Right forelimb (tissue), 1 donor: ENCODE data around the gene SRGAP2C.
"Not testable (repeated sequence)": the region's sequence is repeated elsewhere in the genome, so short reads cannot be mapped to it uniquely, and the experiment has no call there.

Experiments
- DNase-seq: peaks from one replicate; pipeline ENCODE4 v3.0.0-alpha.2; 2018

Gene SRGAP2C

DNA sequence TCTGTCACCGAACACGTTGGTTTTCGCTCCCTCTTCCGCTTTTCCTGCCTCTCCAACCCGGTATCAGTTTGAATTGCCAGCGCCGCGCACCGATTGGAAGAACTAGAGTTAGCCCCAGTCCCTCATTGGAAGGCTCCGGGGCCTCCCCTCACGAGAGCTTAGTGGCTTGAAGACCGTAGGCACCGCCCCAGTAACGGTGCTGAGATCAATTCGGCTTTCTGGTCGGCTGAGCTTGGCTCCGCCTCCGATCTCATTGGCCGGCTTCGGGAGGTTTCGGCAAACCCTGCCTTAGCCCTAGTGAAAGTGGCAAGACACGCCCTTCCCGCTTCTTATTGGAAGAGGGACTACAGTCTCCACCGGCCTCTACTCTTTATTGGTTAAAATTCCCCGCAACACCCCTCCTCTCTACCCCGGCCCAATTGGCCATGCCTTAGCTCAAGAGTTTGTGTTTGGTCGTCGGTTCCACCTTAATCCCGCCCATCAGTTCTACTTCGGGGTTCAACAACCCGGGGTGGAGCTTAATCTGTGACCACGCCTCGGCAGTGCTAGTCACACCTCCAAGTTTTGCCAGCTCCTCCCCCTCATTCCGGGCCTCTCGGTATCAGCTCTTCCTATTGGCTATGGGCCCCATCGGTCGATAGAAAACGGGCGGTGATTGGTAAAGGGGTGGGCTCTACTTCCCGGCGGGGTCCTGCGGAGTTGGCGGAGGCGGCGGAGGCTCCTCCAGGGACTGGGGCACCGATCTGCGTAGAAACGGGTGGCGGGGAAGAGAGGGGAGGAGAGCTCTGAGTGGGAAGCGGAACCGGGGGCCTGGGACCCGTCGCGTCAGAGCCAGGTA, at the start of gene SRGAP2C, which contains the start of gene FAM72B:
Gene SRGAP2C, plus strand, starts transcription at position 686 of the 838 bp plus-strand sequence. CDS start 2,472 bp downstream, outside the sequence.
Gene FAM72B, minus strand, starts transcription at position 51 of the 838 bp plus-strand sequence. CDS start 851 bp downstream, outside the sequence.
- DNase-seq = peak; percentile 92

- DNase-seq = not testable (repeated sequence)
These were observed 44.4 kb upstream of the SRGAP2C start for GRCh38 chr1:121140393-121140792.

DNA sequence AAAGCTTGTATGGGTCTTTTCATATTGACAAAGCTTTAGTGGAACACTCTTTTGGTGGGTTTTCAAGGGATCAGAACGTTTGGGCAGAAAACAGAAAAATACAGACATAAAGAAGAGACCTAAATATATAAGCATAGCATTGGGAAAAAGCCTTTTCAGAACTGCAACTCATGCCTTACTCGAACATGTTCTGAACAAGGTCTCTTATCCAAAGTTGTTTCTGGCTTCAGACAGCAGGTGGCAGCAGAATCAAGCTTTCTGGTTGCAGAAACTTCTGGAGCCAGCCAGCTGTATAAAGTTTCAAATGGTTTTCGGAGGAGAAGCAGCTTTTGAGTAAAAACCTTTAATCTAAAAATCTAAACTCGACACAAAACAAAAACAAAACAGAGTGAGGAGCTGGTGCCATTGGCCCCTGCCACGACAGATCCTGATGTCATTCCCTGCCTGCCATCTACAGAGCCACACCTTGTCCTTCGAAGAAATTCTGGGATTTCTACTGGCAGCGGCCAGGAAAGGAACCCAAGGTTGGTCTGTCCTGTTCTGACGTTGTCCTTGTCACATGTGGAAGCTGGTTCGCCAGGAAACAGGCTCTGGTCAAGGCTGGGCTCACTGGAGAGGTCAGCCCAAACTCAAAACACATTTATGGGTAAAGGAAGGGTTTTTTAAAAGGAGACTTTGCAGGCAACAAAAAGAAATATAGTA, 36.1 kb upstream of the SRGAP2C start:
- not testable (repeated sequence) for DNase-seq

- not testable (repeated sequence) for DNase-seq
These were observed 33.5 kb upstream of the SRGAP2C start for GRCh38 chr1:121151294-121151693.

- not testable (repeated sequence) for DNase-seq
These were observed 32.0 kb upstream of the SRGAP2C start for GRCh38 chr1:121152788-121153187.

DNA sequence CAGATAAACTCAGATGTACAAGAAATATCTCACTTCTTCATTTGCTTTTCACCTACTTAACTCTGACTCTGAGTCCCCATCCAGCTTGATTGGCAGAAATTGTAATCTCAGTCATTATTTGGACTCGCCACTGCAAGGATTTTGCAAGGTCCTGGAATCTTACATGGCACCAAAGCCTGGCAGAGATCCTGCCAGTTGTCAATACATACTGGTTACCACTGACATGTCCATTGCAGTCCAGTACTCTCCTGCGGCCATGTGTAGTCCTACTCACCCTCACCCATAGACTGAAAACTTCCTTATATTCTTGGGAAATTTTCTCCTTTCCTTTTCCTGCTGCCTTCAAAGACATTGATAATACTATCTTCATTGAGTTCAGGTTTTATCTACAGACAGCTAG, 30.0 kb upstream of the SRGAP2C start:
- not testable (repeated sequence) for DNase-seq

- not testable (repeated sequence) for DNase-seq
These were observed 29.0 kb upstream of the SRGAP2C start for GRCh38 chr1:121155671-121156358.

DNA sequence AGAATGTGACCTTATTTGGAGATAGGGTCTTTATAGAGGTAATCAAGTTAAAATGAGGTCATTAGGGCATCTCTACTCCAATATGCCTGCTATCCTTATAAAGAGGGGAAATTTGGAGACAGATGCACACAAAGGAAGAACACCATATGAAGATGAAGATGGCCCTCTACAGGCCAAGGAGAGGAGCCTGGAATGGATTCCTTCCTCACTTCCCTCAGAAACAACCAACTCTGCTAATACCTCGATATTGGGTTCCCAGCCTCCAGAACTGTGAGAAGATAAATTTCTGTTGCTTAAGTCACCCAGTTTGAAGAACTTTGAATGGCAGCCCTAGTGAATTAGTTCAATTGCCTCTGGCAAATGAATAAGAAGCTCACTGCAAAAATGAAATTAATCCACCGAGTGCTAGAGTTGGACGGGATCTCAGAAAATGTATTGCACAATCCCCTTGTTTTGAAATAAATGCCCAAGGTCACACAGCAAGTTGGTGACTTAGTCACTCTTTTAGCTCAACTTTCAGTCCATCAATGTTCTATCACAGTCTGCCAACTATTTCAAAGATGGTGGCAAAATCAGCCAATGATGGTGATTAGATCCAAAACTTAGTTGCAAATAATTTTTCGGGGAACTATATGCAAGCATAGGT, 27.7 kb upstream of the SRGAP2C start:
- not testable (repeated sequence) for DNase-seq

GRCh38 chr1:121157609-121158008, 27.2 kb upstream of the SRGAP2C start:
- not testable (repeated sequence) for DNase-seq

DNA sequence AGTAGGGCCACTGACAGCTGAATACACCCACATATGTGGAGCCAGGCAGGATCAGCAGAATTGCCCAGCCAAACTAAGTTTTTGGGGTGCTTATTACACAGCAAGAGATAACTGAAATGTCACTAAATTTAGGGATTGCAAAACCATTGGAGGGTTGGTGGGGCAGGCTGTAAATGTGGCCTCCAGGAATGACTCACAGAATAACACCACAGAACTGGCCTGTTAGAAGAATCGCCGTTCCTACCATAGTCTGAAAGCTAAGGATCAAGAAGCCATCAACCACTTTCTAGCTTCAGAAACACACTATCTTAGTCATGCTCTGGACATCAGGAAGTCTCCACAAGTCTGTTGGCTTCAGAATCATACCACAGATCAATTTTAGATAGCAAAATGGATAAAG, 24.7 kb upstream of the SRGAP2C start:
- not testable (repeated sequence) for DNase-seq

- DNase-seq = not testable (repeated sequence)
These were observed 23.4 kb upstream of the SRGAP2C start for GRCh38 chr1:121161199-121161901.

- DNase-seq = not testable (repeated sequence)
These were observed 20.7 kb upstream of the SRGAP2C start for GRCh38 chr1:121163850-121164757.

DNA sequence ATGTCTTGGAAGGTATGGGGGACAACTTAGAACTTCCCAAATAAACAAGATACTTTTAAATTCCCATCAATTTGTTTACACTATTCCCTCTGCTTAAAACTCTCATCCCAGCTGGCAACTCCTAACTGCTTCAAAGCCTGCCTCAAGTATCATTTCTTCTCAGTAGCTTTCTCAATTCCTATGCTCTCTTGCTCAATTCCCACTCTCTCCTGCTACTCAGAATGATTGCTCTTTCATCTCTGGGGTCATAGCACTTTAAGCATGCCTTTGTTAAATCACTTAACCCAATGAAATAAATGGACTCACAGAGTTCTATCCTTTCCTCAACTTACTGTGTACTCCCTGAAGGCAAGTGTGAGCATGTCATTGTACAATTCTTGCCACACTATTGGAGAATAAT, 19.5 kb upstream of the SRGAP2C start:
- not testable (repeated sequence) for DNase-seq

DNA sequence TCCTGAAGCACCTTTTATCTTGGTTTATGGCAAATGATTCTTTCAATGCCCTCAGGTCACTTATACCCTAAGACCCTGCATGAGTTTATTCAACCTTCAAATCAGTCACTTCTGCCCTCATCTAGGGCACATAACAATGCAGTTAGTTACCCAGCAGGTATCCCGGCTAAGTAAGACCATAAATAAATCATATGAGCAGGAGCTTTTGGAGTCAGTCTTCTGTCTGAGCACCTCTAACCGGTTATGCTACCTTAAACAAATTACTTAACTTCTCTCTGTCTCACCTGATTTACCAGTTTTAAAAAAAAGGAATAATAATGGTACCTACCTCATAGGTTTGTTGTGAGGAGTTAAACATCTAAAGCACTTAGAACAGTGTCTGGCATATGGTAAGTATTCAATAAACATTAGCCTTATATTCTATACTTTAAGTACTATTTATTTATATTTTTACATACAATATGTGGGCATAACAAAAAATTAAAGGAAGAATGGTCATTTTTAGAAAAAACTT, 17.5 kb upstream of the SRGAP2C start:
- not testable (repeated sequence) for DNase-seq

- DNase-seq = not testable (repeated sequence)
These were observed 16.6 kb upstream of the SRGAP2C start for GRCh38 chr1:121168152-121168668.

DNA sequence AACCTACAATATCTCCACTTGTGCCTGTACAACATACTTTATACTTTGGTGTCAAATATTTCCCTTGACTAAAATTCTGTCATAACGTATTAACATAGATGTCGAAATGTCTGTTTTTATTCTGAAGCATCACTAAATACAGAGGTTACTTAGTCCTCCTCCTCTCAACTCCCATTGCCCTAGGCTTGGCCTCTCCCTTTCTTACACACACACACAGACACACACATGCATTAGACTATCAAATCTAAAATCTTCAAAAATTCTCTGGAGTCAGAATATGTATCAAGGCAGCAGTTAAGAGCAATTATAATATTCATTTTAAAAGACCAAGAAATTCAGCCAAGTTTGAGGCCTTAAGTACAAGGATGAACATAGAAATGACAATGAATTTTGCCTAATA, 8.1 kb upstream of the SRGAP2C start:
- DNase-seq = not testable (repeated sequence)

DNA sequence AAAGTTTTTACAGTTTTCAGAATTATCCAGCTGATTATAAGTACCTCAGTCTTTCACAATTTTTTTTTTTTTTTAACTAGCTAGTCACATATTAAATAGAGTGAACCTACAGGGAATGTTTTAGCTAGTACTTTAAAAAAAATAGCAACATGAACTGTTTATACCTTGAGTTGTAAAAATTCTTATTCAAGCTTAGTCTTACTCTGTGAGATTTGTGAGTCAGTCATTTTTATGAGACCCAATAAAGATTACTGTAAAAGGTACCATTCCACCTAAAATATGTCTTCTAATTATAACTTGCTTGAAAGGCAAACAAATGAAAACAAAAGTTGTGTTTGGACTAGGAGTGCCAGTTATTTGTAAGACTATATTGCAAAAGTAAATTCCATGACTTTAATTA, 6.6 kb upstream of the SRGAP2C start:
- not testable (repeated sequence) for DNase-seq

- DNase-seq = peak; percentile 11
These were observed 908 bp upstream of the SRGAP2C start for GRCh38 chr1:121183867-121184266.

- DNase-seq = not testable (repeated sequence)
These were observed 449 bp downstream of the SRGAP2C start for GRCh38 chr1:121185140-121185708.

DNA sequence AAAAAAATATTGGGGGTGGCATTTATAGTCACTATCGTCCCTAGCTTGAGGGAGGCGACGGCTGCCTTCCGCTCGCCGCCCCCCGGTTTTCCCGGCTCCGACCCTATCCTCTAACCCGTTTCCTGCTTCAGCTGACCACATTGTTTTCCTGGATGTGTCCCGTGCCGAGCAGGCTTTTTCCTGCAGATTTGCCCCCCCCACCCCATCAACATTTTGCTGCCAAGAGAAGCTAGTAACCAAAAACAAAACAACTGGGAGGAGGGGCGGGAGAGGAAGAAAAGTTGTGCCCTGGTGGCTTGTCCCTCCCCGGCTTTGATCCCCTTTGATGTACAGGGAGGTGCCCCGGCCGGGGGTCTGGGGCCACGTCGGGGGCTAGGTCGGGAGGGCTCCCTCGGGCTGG, 1.4 kb downstream of the SRGAP2C start:
- DNase-seq = not testable (repeated sequence)
